CD4-positive, alpha-beta T cell treated with Interleukin-6 for 4 hours (primary cell): Measurements from ENCODE around the gene OAS3.
"Not testable (repeated sequence)": the region's sequence is repeated elsewhere in the genome, so short reads cannot be mapped to it uniquely, and the experiment has no call there.

ENCODE experiments used
- DNase-seq: peaks from one replicate; pipeline ENCODE4 v3.0.0-alpha.2; 2020; ENCODE audit warnings: mixed read lengths

Gene OAS3, protein sequence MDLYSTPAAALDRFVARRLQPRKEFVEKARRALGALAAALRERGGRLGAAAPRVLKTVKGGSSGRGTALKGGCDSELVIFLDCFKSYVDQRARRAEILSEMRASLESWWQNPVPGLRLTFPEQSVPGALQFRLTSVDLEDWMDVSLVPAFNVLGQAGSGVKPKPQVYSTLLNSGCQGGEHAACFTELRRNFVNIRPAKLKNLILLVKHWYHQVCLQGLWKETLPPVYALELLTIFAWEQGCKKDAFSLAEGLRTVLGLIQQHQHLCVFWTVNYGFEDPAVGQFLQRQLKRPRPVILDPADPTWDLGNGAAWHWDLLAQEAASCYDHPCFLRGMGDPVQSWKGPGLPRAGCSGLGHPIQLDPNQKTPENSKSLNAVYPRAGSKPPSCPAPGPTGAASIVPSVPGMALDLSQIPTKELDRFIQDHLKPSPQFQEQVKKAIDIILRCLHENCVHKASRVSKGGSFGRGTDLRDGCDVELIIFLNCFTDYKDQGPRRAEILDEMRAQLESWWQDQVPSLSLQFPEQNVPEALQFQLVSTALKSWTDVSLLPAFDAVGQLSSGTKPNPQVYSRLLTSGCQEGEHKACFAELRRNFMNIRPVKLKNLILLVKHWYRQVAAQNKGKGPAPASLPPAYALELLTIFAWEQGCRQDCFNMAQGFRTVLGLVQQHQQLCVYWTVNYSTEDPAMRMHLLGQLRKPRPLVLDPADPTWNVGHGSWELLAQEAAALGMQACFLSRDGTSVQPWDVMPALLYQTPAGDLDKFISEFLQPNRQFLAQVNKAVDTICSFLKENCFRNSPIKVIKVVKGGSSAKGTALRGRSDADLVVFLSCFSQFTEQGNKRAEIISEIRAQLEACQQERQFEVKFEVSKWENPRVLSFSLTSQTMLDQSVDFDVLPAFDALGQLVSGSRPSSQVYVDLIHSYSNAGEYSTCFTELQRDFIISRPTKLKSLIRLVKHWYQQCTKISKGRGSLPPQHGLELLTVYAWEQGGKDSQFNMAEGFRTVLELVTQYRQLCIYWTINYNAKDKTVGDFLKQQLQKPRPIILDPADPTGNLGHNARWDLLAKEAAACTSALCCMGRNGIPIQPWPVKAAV

DNA sequence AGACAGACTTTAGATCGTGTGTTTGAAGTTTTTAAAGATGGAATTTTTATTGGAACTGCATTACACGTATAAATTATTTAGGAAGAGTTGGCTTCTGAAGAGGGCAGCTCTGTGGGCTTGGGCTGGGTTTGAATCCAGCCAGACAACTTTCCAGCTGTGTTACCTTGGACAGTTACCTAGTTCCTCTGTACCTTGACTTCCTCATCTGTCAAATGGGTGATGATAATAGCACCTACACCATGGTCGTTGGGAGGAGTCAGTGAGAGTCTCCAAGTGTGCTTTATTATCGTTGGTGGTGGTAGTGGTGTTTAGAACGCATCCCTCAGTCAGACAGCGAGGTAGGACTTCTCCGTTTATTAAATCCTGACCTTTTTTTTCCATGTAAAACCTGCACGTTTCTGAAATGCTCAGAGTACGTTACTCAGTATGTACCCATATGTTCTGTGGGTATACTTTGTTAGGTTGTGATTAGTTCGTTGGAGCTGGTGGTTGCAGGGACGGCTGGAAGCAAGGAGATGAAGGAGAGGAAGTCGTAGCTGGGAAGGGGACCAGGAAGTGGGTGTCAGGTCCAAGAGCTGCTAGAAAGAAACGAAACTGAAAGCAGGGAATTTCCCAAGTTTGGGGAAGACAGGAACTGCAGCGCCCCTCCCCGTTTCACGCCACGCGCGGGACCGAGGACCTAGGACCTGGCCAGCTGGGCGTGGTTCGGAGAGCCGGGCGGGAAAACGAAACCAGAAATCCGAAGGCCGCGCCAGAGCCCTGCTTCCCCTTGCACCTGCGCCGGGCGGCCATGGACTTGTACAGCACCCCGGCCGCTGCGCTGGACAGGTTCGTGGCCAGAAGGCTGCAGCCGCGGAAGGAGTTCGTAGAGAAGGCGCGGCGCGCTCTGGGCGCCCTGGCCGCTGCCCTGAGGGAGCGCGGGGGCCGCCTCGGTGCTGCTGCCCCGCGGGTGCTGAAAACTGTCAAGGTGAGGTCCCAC, at the start of gene OAS3:
Gene OAS3, plus strand, starts transcription at position 734 of the 979 bp plus-strand sequence. Its CDS starts 57 bp downstream, at position 791.
- peak; percentile 75 for DNase-seq

DNA sequence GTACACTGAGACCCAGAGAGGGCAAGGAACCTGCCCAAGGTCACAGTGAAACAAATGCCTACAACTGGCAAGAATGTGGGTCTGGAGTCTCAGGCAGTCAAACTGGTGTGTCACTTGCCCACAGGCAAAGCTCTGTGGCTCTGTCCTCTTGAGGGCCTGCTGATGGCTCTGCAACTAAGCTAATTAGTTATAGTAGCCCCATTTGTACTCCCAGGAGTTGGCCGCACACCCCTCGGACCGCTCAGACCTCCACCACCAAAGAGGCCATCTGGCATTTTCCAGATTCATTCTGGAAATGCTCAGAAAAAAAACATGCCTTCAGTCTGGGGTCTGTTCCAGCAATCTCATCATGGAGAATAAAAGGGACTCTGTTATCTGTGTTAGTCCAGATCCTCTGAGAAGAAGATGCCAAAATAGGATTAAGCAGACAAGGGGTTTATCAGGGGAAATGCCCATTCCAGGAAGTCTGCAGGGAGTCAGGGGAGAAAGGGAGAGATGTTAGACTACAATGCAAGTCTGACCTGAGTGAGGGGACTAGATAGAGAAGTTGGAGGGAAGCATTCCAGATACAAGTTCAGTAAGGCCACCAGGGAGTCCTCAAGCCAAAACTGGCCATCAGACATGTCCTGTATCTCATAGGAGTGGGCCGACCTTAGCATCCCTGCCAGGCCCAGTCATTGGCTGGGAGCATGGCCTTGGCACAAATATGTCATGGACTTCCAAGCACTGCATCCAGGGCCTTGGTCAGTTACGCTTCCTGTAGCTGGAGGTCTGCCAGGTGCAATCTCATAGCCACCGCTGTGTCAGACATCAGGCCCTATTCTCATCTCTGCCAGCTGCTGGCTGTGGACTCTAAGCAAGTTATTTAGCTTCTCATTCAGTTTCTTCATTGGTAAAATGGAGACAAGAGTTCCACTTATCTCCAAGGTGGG, 46.9 kb upstream of the OAS3 start:
- no peak for DNase-seq

DNA sequence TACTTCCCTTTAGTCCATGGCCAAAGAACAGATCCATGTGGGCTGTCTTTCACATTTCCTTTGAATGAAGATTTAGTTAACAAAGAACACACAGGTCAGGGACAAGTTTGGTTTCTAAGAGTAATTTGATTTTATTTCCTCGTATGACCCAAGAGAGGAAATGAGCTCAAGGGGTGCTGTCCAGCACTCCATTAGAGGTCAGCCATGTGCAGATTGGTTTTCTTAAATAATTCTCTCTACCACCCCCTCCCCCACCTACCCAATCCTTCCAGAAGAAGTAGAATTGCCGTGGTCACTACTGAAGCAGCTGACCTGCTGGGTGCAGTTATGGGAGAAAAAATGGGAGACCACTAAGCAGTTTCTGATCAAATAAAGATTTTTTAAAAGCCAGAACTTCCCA, 45.4 kb upstream of the OAS3 start:
- DNase-seq, result no peak

DNA sequence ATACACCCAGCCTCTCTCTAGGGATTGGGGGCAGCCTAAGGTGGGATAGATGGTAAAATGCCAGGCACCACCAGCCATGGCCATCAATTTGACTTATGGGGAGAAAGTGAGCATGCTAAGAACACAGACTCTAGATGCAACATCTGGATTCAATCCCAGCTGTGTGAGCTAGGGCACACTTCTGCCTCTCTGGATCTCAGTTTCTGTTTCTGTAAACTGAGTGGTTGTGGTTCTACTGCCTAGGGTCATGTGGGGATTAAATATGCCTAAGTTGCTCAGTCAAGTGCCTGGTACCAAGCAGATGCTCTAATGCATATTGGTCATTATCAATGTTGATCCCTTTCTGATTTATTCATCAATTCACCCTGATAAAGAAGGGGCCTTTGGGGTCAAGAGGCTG, 44.1 kb upstream of the OAS3 start:
- DNase-seq, result no peak

DNA sequence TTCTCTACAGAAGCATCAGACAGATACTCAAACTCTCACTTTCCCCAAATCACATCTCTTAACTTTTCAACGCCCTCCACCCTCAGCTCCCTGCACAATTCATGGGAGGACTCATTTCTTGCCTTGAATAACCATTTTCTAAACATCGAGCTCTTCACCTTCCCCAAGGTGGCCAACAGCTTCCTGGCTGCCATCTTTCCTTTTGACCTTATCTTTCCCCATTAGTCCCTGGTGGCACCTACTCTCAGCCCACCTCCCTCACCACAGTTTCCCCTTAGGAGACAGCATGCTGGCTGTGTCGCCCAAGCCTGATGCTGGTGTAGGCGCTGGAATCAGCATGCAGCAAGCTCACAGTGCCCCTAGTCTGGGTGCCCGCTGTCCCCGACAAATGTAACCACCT, 39.9 kb upstream of the OAS3 start:
- DNase-seq, result no peak

DNA sequence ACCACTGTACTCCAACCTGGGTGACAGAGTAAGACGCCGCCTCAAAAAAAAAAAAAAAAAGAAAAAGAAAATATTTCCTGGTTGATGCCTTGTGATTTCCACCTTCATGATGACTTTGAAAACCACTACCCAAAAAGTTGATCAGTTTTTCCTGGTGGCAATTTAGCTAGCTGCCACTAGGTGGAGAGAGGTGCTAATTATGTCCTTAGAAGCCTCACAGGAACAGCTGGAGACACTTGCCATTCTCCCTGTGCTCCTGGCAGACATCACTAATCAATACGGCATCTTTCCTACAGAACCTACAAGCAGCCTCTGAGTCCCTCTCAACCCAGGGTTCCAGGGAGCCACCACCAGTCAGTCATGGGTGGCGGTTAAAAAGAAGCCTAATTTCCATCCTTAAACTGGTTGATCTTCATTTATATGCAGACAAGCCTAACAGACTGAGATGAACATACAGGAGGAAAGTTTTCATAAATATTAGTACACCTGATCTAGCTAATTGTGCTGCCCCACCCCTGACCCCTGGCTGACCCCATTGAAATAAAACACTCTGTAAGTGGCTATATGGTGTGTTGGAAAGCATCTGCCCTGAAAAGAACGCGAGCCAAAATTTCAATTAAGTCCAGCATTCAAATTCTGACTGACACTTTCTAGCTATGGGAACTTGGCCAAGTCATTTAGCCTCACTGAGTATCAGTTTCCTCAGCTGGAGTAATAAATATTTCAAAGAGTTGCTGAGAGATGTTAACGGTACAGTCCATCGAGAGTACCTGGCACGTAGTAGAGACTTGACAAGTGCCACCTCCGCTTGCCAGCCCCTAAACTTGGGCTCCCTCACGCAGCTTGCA, 37.8 kb upstream of the OAS3 start:
- peak; percentile 54 for DNase-seq

DNA sequence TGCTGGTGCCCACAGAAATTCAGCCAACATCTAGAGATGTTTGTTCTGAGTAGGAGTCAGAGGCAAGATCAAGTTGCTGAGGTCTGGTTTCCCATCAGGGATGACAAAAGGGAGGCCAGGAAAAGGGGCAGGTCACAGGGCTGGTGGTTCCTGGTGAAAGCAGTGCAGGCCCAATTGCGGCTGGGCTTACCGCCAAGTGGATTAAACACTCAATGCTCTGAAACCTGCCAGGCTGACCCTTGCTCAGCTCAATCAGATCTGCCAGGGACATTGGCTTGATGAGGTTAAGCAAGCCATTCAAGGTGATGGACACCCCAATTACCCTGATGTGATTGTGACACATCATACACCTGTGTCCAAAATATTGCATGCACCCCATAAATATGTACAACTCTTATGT, 37.0 kb upstream of the OAS3 start:
- no peak for DNase-seq

DNA sequence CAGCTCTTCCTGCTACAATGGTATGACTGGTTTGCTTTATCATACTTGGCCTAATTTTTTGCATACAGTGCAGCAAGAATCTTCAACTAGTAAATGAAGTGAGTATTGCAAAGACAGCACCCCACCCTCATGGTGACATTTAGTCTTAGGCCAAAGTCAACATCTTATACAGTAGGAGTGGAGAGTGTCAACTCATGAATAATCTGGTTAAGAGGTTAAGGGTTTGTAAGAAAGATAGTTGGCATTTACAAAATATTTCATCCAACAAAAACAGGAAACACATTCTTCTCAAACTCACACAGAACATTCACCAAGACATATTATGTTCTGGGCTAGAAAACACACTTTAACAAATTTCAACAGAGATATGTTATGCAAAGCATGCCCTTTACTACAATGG, 33.7 kb upstream of the OAS3 start:
- no peak for DNase-seq

DNA sequence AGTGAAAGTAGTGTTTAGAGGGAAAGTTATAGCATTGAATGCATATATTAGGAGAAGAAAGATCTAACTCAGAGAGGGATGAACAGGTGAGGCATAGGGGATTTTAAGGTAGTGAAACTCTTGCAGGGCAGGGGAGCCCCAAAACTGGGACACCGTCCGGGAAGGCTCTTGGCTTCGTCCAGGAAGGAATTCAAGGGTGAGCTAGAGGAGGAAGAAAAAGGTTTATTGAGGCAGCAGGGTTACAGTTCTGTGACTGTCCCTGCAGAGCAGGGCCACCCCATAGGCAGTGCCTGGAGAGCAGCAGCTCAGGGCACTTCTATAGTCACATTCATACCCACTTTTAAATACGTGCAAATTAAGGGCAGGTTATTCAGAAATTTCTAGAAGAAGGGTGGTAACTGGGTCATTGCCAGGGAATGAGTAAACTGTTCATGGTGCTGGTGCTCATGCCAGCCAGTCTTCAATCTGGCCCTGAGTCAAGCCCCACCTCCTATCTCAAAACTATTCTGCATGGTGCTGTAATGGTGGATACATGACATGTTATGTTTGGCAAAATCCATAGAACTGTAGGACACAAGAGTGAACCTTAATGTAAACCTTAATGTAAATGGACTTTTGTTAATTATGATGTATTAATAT, 32.7 kb upstream of the OAS3 start:
- no peak for DNase-seq

DNA sequence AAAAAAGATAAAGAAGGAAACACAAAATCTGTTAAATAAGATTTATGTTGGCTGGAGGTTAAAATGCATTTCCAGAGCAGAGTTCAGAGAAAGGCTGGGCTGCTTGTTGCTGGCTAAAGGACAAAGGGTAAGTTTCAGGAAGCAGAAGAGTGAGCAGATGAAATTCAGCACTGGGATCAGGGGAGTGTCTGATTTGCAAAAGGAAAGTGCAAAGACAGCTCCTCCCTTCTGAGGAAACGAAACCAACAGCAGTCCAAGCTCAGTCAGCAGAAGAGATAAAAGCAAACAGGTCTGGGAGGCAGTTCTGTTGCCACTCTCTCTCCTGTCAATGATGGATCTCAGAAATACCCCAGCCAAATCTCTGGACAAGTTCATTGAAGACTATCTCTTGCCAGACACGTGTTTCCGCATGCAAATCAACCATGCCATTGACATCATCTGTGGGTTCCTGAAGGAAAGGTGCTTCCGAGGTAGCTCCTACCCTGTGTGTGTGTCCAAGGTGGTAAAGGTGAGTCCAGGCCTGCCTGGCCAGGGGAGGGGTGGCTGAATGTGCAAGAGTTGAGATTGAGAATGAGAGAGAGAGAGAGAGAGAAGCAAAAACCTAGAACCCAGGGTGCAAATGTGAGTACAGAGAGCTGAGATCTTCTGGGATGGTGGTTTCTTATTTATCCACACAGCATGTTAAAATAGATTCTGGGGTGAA, 31.4 kb upstream of the OAS3 start, which contains the start of gene OAS1:
Gene OAS1, plus strand, starts transcription at position 251 of the 703 bp plus-strand sequence. Its CDS starts 78 bp downstream, at position 329.
- DNase-seq, result peak; percentile 42

DNA sequence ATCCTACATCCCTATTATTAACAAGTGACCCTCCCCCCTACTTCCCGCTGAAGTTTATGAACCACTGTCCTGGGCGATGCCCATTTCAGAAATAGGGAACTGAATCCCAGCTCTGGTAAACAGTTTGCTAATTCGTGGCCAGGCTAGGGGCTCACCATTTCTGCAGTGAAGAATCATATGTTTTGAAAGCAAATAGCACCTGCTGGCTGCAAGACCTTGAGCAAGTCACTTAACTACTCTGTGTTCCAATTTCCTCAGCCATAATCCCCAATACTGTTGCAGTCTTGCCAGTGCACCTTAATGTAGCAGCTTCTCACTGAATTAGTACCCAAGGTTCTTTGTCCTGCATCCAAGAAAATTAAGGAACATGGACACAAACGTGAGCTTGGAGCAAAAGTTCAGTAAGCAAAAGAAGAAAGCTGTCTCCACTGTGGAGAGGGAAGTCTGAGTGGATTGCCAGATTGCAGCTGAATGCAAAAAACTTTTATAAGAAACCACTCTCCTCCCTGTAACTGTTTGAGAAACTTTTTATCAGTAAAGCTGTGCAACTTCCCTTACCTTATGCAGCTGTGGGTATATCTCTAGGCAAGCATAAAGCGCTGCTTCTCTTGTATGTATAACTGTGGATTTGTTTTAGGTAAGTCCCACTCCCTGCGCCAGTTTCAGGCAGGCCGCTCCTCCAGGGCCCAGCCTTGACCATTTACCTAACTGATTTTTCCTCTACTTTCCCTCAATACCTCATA, 30.7 kb upstream of the OAS3 start:
- DNase-seq, result no peak

DNA sequence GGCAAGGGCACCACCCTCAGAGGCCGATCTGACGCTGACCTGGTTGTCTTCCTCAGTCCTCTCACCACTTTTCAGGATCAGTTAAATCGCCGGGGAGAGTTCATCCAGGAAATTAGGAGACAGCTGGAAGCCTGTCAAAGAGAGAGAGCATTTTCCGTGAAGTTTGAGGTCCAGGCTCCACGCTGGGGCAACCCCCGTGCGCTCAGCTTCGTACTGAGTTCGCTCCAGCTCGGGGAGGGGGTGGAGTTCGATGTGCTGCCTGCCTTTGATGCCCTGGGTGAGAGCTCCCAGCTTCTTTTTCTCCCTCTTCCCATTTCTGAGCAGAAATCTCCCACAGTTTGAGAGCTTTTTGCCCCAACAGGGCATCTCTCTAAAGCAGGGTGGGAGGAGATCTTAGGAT, 29.7 kb upstream of the OAS3 start:
- peak; percentile 37 for DNase-seq

DNA sequence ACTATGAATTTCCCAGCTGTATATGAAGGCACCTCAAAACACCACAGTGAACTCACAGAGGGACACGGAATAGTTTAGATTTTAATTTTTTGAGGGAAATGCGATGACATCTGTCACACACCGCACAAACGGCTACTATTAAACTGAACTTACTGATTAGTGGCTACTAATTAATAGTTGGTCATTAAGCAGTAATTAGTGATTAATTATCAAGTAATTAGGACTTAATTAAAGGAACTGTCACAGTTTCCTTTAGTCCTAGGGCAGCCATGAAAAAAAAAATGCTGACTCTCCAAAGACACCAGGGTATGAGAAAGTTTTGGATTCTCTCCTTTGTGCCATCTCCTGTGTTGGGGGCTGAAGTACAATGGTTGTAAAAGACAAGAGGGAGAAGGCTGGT, 28.6 kb upstream of the OAS3 start:
- no peak for DNase-seq

DNA sequence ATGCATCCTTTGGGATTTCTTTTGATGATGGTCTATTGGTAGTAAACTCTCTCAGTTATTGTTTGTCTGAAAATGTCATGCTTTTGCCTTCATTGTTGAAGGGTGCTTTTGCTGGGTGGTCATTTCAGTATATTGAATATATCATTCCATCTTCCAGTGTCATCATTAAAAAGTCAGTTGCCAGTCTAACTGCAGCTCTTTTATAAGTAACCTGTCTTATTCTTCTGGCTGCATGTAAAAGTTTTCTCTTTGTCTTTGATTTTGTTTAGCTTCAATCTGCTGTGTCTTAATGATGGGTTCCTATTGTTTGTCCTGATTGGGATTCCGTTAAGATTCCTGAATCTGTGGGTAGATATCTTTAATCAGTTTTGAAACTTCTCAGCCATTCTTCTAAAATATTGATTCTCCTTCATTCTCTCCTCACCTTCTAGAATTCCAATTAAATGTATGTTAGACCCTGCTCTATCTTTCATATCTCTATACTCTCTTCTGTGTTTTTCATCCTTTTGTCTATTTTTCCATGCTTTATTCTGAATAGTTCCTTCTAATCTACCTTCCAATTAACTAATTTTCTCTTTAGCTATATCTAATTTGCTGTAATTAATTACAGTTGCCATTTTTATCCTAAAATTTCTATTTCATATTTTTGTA, 25.1 kb upstream of the OAS3 start:
- no peak for DNase-seq

DNA sequence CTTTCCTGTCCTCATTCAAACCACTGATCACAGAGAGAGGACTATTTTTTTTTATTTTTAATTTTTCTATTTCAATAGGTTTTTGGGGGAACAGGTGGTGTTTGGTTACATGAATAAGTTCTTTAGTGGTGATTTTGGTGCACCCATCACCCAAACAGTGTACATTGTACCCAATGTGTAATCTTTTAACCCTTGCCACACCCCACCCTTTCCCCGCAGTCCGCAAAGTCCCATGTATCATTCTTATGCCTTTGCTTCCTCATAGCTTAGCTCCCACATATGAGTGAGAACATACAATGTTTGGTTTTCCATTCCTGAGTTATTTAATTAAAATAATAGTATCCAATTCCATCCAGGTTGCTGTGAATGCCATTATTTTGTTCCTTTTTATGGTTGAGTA, 24.4 kb upstream of the OAS3 start:
- DNase-seq, result not testable (repeated sequence)

DNA sequence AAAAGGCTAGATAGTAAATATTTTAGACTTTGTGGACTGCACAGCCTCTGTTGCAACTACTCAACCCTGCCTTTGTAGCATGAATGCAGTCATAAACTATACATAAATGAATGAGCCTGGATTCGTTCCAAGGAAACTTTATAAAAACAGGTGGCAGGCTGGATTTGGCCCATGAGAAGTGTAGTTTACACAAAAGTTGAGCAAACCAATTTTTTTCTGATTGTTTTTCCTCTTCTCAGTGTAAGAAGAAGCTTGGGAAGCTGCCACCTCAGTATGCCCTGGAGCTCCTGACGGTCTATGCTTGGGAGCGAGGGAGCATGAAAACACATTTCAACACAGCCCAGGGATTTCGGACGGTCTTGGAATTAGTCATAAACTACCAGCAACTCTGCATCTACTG, 22.0 kb upstream of the OAS3 start:
- no peak for DNase-seq

DNA sequence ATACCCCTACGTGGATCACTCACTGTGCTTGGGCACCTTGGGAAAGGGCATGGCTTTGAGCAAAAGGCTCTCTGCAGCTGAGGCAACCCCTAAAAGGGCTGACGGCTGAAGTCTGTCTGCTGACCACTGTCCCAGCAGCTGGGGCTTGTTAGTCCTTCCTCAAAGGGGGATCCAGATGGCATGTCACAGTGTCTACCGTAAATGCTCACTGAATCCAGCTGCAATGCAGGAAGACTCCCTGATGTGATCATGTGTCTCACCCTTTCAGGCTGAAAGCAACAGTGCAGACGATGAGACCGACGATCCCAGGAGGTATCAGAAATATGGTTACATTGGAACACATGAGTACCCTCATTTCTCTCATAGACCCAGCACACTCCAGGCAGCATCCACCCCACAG, 19.2 kb upstream of the OAS3 start:
- DNase-seq, result no peak

DNA sequence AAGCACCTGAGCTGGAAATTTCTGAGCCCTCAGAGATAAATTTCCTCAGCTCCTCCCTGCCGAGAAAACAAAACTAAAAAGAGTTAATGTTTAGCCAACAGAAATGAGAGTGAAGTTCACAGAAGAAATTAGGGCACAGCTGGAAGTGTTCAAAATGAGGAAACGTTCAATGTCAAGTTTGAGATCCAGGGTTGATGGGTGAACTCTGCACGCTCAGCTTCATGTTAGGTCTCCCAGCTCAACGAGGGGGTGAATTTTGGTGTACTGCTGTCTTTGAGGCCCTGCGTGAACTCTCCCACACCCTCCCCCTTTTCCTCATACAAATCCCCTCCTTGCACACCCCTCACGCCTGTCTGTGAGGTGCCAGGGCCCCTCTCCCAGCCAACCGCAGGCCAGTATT, 13.3 kb upstream of the OAS3 start:
- DNase-seq, result no peak
